Heart right ventricle (tissue), 16 donors: ENCODE results near the gene MBNL2. TPM values are rescaled to one million over a fixed set of nuclear protein-coding genes. Genes with fewer than 3 reads are reported as not detected.

Experiments used
- ATAC-seq, 8 donors: fragments of 200-7000 bp; cut with Tn5 transposase; one replicate each; pipeline ENCODE4 v1.9.1; 2020; ENCODE audit warnings: mild to moderate bottlenecking in 8 of 8, moderate library complexity in 8 of 8, moderate number of reproducible peaks in 1 of 8
- DNase-seq, 2 donors: peaks; one replicate each; pipeline ENCODE4 v3.0.0-alpha.2; 2020
- H3K27ac ChIP-seq, 10 donors: fragments of 200-600 bp; sonication (generic) in 2 of 10; one replicate each; pipeline versions ENCODE4 v1.5.0 to v1.8.0; 2020 to 2022; ENCODE audit warnings: mild to moderate bottlenecking in 3 of 10
- H3K27me3 ChIP-seq, 7 donors: fragments of 200-600 bp; one replicate each; pipeline ENCODE4 v1.8.0; 2021 to 2022; ENCODE audit warnings: mild to moderate bottlenecking in 2 of 7
- H3K36me3 ChIP-seq, 9 donors: fragments of 200-600 bp; sonication (generic) in 1 of 9; one replicate each; pipeline versions ENCODE4 v1.5.0 to v1.8.0; 2020 to 2022; ENCODE audit warnings: mild to moderate bottlenecking in 2 of 9
- H3K4me1 ChIP-seq, 9 donors: fragments of 200-600 bp; sonication (generic) in 1 of 9; one replicate each; pipeline versions ENCODE4 v1.5.0 to v1.8.0; 2020 to 2022; ENCODE audit warnings: mild to moderate bottlenecking in 4 of 9
- H3K4me3 ChIP-seq, 10 donors: fragments of 200-600 bp; sonication (generic) in 2 of 10; one replicate each; pipeline versions ENCODE4 v1.5.0 to v1.8.0; 2020 to 2022; ENCODE audit warnings: mild to moderate bottlenecking in 7 of 10, moderate library complexity in 2 of 10
- H3K9me3 ChIP-seq, 11 donors: fragments of 200-600 bp in 10 of 11; sonication (generic) in 2 of 11; one replicate each; pipeline versions ENCODE4 v1.5.0 to v1.8.0; 2013 to 2022; ENCODE audit warnings: mild to moderate bottlenecking in 2 of 11, control low read depth in 1 of 11, moderate library complexity in 1 of 11
- WGBS, 2 donors: extraction: QIAGEN DNeasy Blood & Tissue Kit; methylation state at CpG; one replicate each; pipeline ENCODE4 v1.1.7; 2013; ENCODE audit warnings: inconsistent platforms in 1 of 2; 5-methylcytosine and 5-hydroxymethylcytosine counted together
- intact Hi-C, 10 donors: fragments of 100-400 bp; cut with DNase I; formaldehyde crosslinking; loops; one replicate each; pipeline versions ENCODE4 v1.11.1 to v1.14.2; 2022
- polyA plus RNA-seq, 2 donors: library from polyadenylated mRNA; stranded (reverse); fragments of 200-250 nt; gene quantifications; one replicate each; pipeline ENCODE4 v1.2.3, GENCODE V29; 2013
- total RNA-seq, 10 donors: library from RNA; stranded (reverse); fragmentation: NEBNext Ultra II Directional in 3 of 10; extraction: Animal tissue kit (Norgen Biotek cat#: 25700) in 3 of 10; gene quantifications; one replicate each; pipeline versions ENCODE4 v1.2.1 to v1.2.4, GENCODE V29; 2021 to 2023
- TF ChIP-seq, protein P1 (sequence below), 9 donors: fragments of 200-600 bp; sonication (generic) in 2 of 9; IDR thresholded peaks; one replicate each; pipeline versions ENCODE4 v1.5.0 to v1.8.0; 2021 to 2022; ENCODE audit warnings: antibody characterized with exemption in 9 of 9, mild to moderate bottlenecking in 5 of 9, moderate library complexity in 1 of 9
- donor health status: Arrhythmogenic right ventricular cardiomyopathy.
- donor health status: ischemic (EF 13 %, LVEDD 7.1; RV severe dilation, severe dysfunction).
- donor health status: healthy with polysubstance abuse.
- donor health status: DM: no; HTN: yes; CAD: no.
- donor health status: DM: no; HTN: no; CAD: no.
- donor health status: ischemic (EF 25% LVEDD 6.9; RV normal size, moderate dysfunction).
- donor health status: ischemic (EF 25% LVEDD 5.7; RV mildly dilated, moderate dysfunction).
- donor health status: healthy.
- donor health status: DM: yes; HTN: yes; CAD: no.
- donor health status: Ischemic cardiomyopathy.
- donor health status: ischemic (EF 35%, LVEDD 5.7; RV mildly dilated, moderate dysfunction).
- donor health status: nonischemic (EF 11% LVEDD 7.7; RV severe dilation, severe dysfunction).
- donor health status: DM: yes; HTN: yes; CAD: no.
- donor health status: PGD.
- donor health status: ischemic (EF 29% LVEDD 5.4; RV normal size, mild dysfunction).
- donor health status: nonischemic (EF 23%, LVEDD 6.1; RV moderate dilation, normal function).

MBNL2 gene
- total and polyA plus RNA-seq, 12 donors, result 17.2 to 95.0 (median 83.2) TPM

DNA sequence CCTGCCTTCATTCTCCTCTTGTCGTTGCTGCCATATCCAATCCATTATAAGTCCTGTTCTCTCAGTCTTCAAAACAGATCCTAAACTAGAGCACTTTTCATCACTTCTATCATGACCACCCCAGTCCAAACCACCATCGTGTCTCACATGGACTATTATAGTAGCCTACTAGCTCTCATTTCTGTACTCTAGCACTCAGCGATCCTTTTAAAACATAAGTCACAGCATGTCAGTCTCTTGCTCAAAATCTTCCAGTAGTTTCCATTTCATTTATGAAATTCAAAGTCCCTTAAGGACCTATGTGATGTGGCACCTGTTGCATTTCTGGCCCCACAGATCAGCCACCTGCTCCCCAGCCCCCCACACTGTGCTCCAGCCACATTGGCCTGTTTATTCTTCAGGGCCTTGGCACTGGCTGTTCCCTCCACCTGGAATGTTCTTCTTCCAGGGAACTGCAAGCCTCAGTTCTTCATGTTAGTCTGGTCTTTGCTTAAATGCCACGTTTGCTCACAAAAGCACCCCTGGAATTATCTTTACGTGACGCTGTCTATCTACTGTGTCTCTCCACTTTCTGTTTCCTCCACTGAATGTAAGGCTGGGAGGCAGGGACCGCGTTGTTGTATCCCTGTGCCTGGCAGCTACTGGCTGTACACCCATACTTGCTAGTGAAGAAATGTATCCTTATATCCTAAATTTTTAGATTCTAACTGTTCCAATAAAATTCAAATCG lies 64.3 kb downstream of the MBNL2 start:
- no peaks in the 10 kb centered on the region for H3K27me3 ChIP-seq
- TF ChIP-seq, protein P1, sequence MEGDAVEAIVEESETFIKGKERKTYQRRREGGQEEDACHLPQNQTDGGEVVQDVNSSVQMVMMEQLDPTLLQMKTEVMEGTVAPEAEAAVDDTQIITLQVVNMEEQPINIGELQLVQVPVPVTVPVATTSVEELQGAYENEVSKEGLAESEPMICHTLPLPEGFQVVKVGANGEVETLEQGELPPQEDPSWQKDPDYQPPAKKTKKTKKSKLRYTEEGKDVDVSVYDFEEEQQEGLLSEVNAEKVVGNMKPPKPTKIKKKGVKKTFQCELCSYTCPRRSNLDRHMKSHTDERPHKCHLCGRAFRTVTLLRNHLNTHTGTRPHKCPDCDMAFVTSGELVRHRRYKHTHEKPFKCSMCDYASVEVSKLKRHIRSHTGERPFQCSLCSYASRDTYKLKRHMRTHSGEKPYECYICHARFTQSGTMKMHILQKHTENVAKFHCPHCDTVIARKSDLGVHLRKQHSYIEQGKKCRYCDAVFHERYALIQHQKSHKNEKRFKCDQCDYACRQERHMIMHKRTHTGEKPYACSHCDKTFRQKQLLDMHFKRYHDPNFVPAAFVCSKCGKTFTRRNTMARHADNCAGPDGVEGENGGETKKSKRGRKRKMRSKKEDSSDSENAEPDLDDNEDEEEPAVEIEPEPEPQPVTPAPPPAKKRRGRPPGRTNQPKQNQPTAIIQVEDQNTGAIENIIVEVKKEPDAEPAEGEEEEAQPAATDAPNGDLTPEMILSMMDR (IDR thresholded peaks at IDR 0.05), result no peak
- H3K36me3 ChIP-seq, result no peaks in the 10 kb centered on the region
- H3K4me3 ChIP-seq, result no peak overlapping the region
- no peak for DNase-seq
- 87 to 88% methylated on average over 9 of the region's 9 CpGs for WGBS, 2 donors
- H3K4me1 ChIP-seq, result peaks cover 0 to 64% (median 39%) of the 10 kb centered on the region in 9 donors
- ATAC-seq, result no peak
- H3K9me3 ChIP-seq, result no peaks in the 10 kb centered on the region
- no peak overlapping the region for H3K27ac ChIP-seq
- intact Hi-C loops, result no loop called here

DNA sequence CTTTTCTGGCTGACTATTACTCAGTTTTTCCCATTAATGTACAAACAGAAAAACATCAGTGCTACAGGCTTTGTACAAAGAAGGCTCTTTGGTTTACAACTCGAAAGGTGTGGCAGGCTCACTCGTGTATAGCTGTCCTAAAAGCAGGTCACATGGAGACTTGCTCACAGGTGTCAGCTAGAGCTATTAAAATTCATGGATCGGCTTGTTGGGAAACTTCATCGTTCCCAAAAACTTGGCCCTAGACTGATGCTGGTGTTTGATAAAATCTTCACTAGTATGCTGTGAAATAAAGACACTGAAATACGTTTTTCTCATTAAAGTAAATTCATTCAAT lies 64.9 kb downstream of the MBNL2 start:
- Histone ChIP-seq H3K27ac (no peak overlapping the region), H3K27me3 (no peaks in the 10 kb centered on the region), H3K4me1 (peaks cover 0 to 58% (median 35%) of the 10 kb centered on the region in 9 donors), H3K4me3 (no peak overlapping the region), H3K9me3 (no peaks in the 10 kb centered on the region), H3K36me3 (no peaks in the 10 kb centered on the region)
- 73 to 76% methylated on average over 5 of the region's 5 CpGs for WGBS, 2 donors
- no peak for DNase-seq
- intact Hi-C loops, result no loop called here
- ATAC-seq, result no peak
- TF ChIP-seq, protein P1 (IDR thresholded peaks at IDR 0.05), result no peak

DNA sequence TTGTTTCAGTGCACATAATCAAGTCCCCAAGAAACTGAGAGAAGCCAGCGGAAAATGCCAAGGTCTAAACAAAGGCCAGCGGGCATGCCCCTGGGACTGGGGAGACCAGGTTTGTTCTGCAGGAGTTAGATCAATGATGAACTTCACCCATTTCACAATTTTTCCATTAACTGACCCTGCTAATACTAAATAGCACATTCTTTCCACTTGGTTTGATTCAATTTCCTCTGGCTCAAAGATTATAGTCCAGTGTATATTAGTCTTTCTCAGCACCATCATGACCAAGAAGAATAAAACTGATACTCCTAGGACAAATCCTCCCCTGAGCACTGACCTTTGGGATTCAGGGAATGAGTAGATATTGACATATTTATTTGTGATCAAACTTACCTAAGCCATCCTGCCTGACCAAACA lies 66.4 kb downstream of the MBNL2 start:
- H3K27ac ChIP-seq, result no peak overlapping the region
- ATAC-seq, result no peak
- DNase-seq, result no peak
- 95 to 100% methylated on average over 2 of the region's 2 CpGs for WGBS, 2 donors
- H3K9me3 ChIP-seq, result no peaks in the 10 kb centered on the region
- intact Hi-C loops, result no loop called here
- H3K27me3 ChIP-seq, result no peaks in the 10 kb centered on the region
- no peaks in the 10 kb centered on the region for H3K36me3 ChIP-seq
- no peak overlapping the region for H3K4me3 ChIP-seq
- peaks cover 0 to 49% (median 27%) of the 10 kb centered on the region in 9 donors for H3K4me1 ChIP-seq
- TF ChIP-seq, protein P1 (IDR thresholded peaks at IDR 0.05), result no peak

DNA sequence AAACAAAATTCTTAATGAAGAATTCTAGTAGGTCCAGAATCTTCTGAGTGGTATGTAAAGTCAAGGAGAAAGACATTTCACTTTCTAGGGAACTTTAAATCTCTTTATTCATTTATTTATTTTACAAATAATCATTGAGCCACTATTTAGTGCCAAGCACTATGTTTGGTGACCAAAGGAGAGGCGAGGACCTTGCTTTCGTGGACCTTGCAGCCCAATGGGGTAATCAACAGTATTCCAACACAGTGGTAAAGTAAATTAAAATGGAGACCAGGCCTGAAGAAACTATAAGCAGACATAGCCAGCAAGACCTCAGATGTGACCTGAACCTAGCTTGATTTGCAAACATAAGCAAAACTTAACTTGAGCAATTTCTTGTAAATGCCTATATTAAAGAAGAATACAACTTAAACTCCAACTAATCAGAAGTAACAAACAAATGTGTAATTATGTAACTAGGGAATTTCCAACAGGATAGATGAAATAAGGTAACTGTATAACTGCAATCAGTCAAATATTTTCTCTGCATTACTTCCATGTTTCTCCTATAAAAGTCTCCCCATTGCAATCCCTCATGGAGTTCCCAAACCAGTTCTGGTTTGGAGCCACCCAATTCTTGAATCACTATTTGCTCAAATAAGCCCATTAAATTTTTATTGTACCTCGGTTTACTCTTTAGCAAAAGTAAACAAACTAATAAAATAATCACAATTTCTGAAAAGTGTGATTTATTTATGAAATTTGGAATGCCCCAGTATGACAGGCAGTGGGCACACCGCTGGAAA lies 67.6 kb downstream of the MBNL2 start:
- ATAC-seq (no peak), DNase-seq (no peak)
- Histone ChIP-seq H3K4me1 (peaks cover 0 to 49% (median 23%) of the 10 kb centered on the region in 9 donors), H3K27me3 (no peaks in the 10 kb centered on the region), H3K4me3 (no peak overlapping the region), H3K9me3 (no peaks in the 10 kb centered on the region), H3K36me3 (no peaks in the 10 kb centered on the region), H3K27ac (no peak overlapping the region)
- TF ChIP-seq, protein P1 (IDR thresholded peaks at IDR 0.05), result no peak
- intact Hi-C loops, result no loop called here
- WGBS, 2 donors, result 97 to 98% methylated on average over 4 of the region's 4 CpGs
